Measurements from ENCODE around the gene DNAJA4. TPM values are rescaled to one million over a fixed set of nuclear protein-coding genes. Genes with fewer than 3 reads are reported as not detected.

The DNAJA4 gene
- total RNA-seq, 4 donors from 2014 or later: 9.9 to 33.9 (median 24.5) TPM

- WGBS, 2 donors (ENCODE audit: low coverage in 1 of 2): 26 to 48% methylated on average over 4 of the region's 4 CpGs
- Histone ChIP-seq H3K27ac (peak overlapping the region in 2 of 4 donors; percentile 10 to 54), H3K36me3 (no peaks in the 10 kb centered on the region), H3K4me3 (no peak overlapping the region), H3K9me3 (peaks cover 0 to 5% (median 0%) of the 10 kb centered on the region in 3 donors), H3K27me3 (no peaks in the 10 kb centered on the region), H3K4me1 (peaks cover 0 to 24% (median 0%) of the 10 kb centered on the region in 3 donors)
- TF ChIP-seq EP300 (IDR thresholded peaks at IDR 0.05): no peak
- TF ChIP-seq, protein P1, sequence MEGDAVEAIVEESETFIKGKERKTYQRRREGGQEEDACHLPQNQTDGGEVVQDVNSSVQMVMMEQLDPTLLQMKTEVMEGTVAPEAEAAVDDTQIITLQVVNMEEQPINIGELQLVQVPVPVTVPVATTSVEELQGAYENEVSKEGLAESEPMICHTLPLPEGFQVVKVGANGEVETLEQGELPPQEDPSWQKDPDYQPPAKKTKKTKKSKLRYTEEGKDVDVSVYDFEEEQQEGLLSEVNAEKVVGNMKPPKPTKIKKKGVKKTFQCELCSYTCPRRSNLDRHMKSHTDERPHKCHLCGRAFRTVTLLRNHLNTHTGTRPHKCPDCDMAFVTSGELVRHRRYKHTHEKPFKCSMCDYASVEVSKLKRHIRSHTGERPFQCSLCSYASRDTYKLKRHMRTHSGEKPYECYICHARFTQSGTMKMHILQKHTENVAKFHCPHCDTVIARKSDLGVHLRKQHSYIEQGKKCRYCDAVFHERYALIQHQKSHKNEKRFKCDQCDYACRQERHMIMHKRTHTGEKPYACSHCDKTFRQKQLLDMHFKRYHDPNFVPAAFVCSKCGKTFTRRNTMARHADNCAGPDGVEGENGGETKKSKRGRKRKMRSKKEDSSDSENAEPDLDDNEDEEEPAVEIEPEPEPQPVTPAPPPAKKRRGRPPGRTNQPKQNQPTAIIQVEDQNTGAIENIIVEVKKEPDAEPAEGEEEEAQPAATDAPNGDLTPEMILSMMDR (IDR thresholded peaks at IDR 0.05): no peak
- TF ChIP-seq POLR2AphosphoS5 (IDR thresholded peaks at IDR 0.05): no peak
- no peak for TF ChIP-seq POLR2A (IDR thresholded peaks at IDR 0.05)
- no peak for ATAC-seq
These were observed 40.9 kb upstream of the DNAJA4 start for GRCh38 chr15:78223396-78224022.

GRCh38 chr15:78224023-78224411 lies 40.3 kb upstream of the DNAJA4 start:
- Histone ChIP-seq H3K4me3 (no peak overlapping the region), H3K27ac (peak overlapping the region in 2 of 4 donors; percentile 10 to 54), H3K4me1 (peaks cover 0 to 24% (median 0%) of the 10 kb centered on the region in 3 donors), H3K36me3 (no peaks in the 10 kb centered on the region), H3K9me3 (peaks cover 0 to 5% (median 0%) of the 10 kb centered on the region in 3 donors), H3K27me3 (no peaks in the 10 kb centered on the region)
- no peak for ATAC-seq
- TF ChIP-seq POLR2A (IDR thresholded peaks at IDR 0.05) (no peak), POLR2AphosphoS5 (IDR thresholded peaks at IDR 0.05) (no peak), EP300 (IDR thresholded peaks at IDR 0.05) (no peak)
- TF ChIP-seq, protein P1 (IDR thresholded peaks at IDR 0.05): no peak
- 77 to 84% methylated on average over 2 of the region's 2 CpGs for WGBS, 2 donors (ENCODE audit: low coverage in 1 of 2)

- TF ChIP-seq, protein P1 (IDR thresholded peaks at IDR 0.05): no peak
- TF ChIP-seq POLR2A (IDR thresholded peaks at IDR 0.05) (no peak), POLR2AphosphoS5 (IDR thresholded peaks at IDR 0.05) (no peak), EP300 (IDR thresholded peaks at IDR 0.05) (no peak)
- no peaks in the 10 kb centered on the region for H3K36me3 ChIP-seq
- H3K4me3 ChIP-seq: no peak overlapping the region
- WGBS, 2 donors (ENCODE audit: low coverage in 1 of 2): 96 to 97% methylated on average over 3 of the region's 3 CpGs
- H3K9me3 ChIP-seq: peaks cover 0 to 5% (median 0%) of the 10 kb centered on the region in 3 donors
- H3K4me1 ChIP-seq: peaks cover 0 to 19% (median 0%) of the 10 kb centered on the region in 3 donors
- H3K27me3 ChIP-seq: no peaks in the 10 kb centered on the region
- no peak overlapping the region for H3K27ac ChIP-seq
- no peak for ATAC-seq
These were observed 38.4 kb upstream of the DNAJA4 start for GRCh38 chr15:78225783-78226541.

GRCh38 chr15:78228356-78228996 lies 35.9 kb upstream of the DNAJA4 start:
- ATAC-seq: no peak
- Histone ChIP-seq H3K4me3 (no peak overlapping the region), H3K27ac (no peak overlapping the region), H3K4me1 (peaks cover 0 to 6% (median 0%) of the 10 kb centered on the region in 3 donors), H3K9me3 (peaks cover 0 to 5% (median 0%) of the 10 kb centered on the region in 3 donors), H3K36me3 (no peaks in the 10 kb centered on the region), H3K27me3 (no peaks in the 10 kb centered on the region)
- WGBS, 2 donors (ENCODE audit: low coverage in 1 of 2): 67 to 87% methylated on average over 3 to 8 of the region's 8 CpGs
- no peak for TF ChIP-seq POLR2AphosphoS5 (IDR thresholded peaks at IDR 0.05)
- TF ChIP-seq, protein P1 (IDR thresholded peaks at IDR 0.05): no peak
- no peak for TF ChIP-seq EP300 (IDR thresholded peaks at IDR 0.05)
- TF ChIP-seq POLR2A (IDR thresholded peaks at IDR 0.05): no peak

Measured in gastroesophageal sphincter (tissue), 4 donors.